Measurements from ENCODE around the gene C17orf67.

C17orf67 gene

GRCh38 chr17:56833809-56834379 lies at the start of gene C17orf67, which contains the start of gene DGKE:
TSS of gene C17orf67 (minus strand) at chr17:56833920. CDS start at chr17:56815810, 18,110 bp downstream.
TSS of gene DGKE (plus strand) at chr17:56834151. CDS start at chr17:56834796, 645 bp downstream.
- peak; percentile 97 for DNase-seq

GRCh38 chr17:56881685-56882295 lies 48.1 kb upstream of the C17orf67 start:
- no peak for DNase-seq

GRCh38 chr17:56880571-56880970 lies 46.9 kb upstream of the C17orf67 start:
- DNase-seq: no peak

GRCh38 chr17:56880133-56880532 lies 46.4 kb upstream of the C17orf67 start:
- no peak for DNase-seq

- no peak for DNase-seq
Measured at GRCh38 chr17:56879280-56879679, 45.6 kb upstream of the C17orf67 start.

GRCh38 chr17:56876766-56877179 lies 43.1 kb upstream of the C17orf67 start:
- DNase-seq: no peak

- no peak for DNase-seq
Measured at GRCh38 chr17:56870081-56870651, 36.4 kb upstream of the C17orf67 start.

- DNase-seq: no peak
Measured at GRCh38 chr17:56868716-56869115, 35.0 kb upstream of the C17orf67 start.

GRCh38 chr17:56867948-56868376 lies 34.2 kb upstream of the C17orf67 start:
- DNase-seq: no peak

- DNase-seq: no peak
Measured at GRCh38 chr17:56866496-56866895, 32.8 kb upstream of the C17orf67 start.

GRCh38 chr17:56866076-56866475 lies 32.4 kb upstream of the C17orf67 start:
- DNase-seq: no peak

GRCh38 chr17:56863974-56864373 lies 30.3 kb upstream of the C17orf67 start:
- no peak for DNase-seq

- no peak for DNase-seq
Measured at GRCh38 chr17:56861899-56862298, 28.2 kb upstream of the C17orf67 start.

- no peak for DNase-seq
Measured at GRCh38 chr17:56851008-56851407, 17.3 kb upstream of the C17orf67 start.

GRCh38 chr17:56850591-56850990 lies 16.9 kb upstream of the C17orf67 start:
- no peak for DNase-seq

GRCh38 chr17:56849131-56849530 lies 15.4 kb upstream of the C17orf67 start:
- no peak for DNase-seq

GRCh38 chr17:56847106-56847505 lies 13.4 kb upstream of the C17orf67 start:
- no peak for DNase-seq

- no peak for DNase-seq
Measured at GRCh38 chr17:56845934-56846333, 12.2 kb upstream of the C17orf67 start.

- DNase-seq: no peak
Measured at GRCh38 chr17:56842577-56842976, 8.9 kb upstream of the C17orf67 start.

- no peak for DNase-seq
Measured at GRCh38 chr17:56838687-56839086, 5.0 kb upstream of the C17orf67 start.

GRCh38 chr17:56835264-56835585 lies 1.5 kb upstream of the C17orf67 start:
- DNase-seq: no peak

GRCh38 chr17:56834380-56835263 lies 902 bp upstream of the C17orf67 start:
- peak; percentile 64 for DNase-seq

GRCh38 chr17:56833057-56833808 lies 487 bp downstream of the C17orf67 start:
- peak; percentile 91 for DNase-seq

Data from NCI-H774 (cell line).